ENCODE data around the gene PPP1R9B. TPM values are rescaled to one million over a fixed set of nuclear protein-coding genes. Genes with fewer than 3 reads are reported as not detected.

Gene PPP1R9B
- total RNA-seq, 1 experiment from 2014 or later = 23.0 TPM

GRCh38 chr17:50107790-50108414, 42.6 kb downstream of the PPP1R9B start:
- Histone ChIP-seq H3K9ac (ENCODE audit: extremely low read depth, insufficient read length, low read length) (no peak overlapping the region), H3K9me3 (ENCODE audit: control insufficient read depth, low read depth, low read length) (no peaks in the 10 kb centered on the region), H3K14ac (ENCODE audit: insufficient read depth, low read length) (no peak overlapping the region), H3K23me2 (ENCODE audit: insufficient read length, low read depth, low read length, poor library complexity, severe bottlenecking) (no peaks in the 10 kb centered on the region), H2BK120ac (ENCODE audit: low read depth, low read length, poor library complexity, severe bottlenecking) (no peak overlapping the region), H3K79me1 (ENCODE audit: insufficient read depth, low read depth, low read length, poor library complexity, severe bottlenecking) (no peaks in the 10 kb centered on the region), H2BK20ac (ENCODE audit: low read depth, low read length, poor library complexity, severe bottlenecking) (no peak overlapping the region), H2BK12ac (ENCODE audit: insufficient read length, low read depth, low read length) (no peak overlapping the region), H3K4me2 (ENCODE audit: insufficient read depth, insufficient read length, low read length) (no peak overlapping the region), H3K4ac (ENCODE audit: low read depth, low read length) (no peak overlapping the region), H2BK15ac (ENCODE audit: low read depth, low read length) (no peak overlapping the region), H2AK5ac (ENCODE audit: insufficient read length, low read length) (no peak overlapping the region), H3K4me1 (ENCODE audit: insufficient read depth, low read length) (no peaks in the 10 kb centered on the region), H3K23ac (ENCODE audit: insufficient read length, low read depth, low read length) (no peak overlapping the region), H3T11ph (ENCODE audit: low read length) (no peak overlapping the region), H3K27me3 (ENCODE audit: insufficient read depth, low read length) (no peaks in the 10 kb centered on the region), H4K20me1 (ENCODE audit: control insufficient read depth, insufficient read depth, insufficient read length) (no peaks in the 10 kb centered on the region), H4K5ac (ENCODE audit: insufficient read length, low read depth, low read length) (no peak overlapping the region), H3K79me2 (ENCODE audit: insufficient read depth, low read length) (no peaks in the 10 kb centered on the region), H3K27ac (ENCODE audit: insufficient read length, low read depth, low read length) (no peak overlapping the region), H3K56ac (ENCODE audit: insufficient read length, low read depth, low read length) (no peak overlapping the region), H3K18ac (ENCODE audit: insufficient read length, low read depth, low read length) (no peak overlapping the region), H2BK5ac (ENCODE audit: insufficient read length, low read length) (no peak overlapping the region), H2AFZ (ENCODE audit: low read length) (no peak overlapping the region), H4K8ac (replicated peaks; ENCODE audit: insufficient read length, low read depth, low read length) (no peak overlapping the region), H4K91ac (ENCODE audit: insufficient read length, low read depth, low read length) (no peak overlapping the region)
- Mint-ChIP-seq H3K4me3 (no peak overlapping the region), H3K36me3 (ENCODE audit: insufficient read depth in 1 of 3, low read depth in 3 of 3) (peaks cover 0 to 9% (median 7%) of the 10 kb centered on the region in 3 experiments; a peak in 3 of 7 replicates), H3K27ac (no peak overlapping the region), H3K27me3 (ENCODE audit: low read depth) (no peaks in the 10 kb centered on the region; the same call in 1 of the 2 replicates), H3K9me3 (no peaks in the 10 kb centered on the region), H3K4me1 (peaks cover 4 to 12% of the 10 kb centered on the region in 2 experiments)
- TF ChIP-seq, protein P1, sequence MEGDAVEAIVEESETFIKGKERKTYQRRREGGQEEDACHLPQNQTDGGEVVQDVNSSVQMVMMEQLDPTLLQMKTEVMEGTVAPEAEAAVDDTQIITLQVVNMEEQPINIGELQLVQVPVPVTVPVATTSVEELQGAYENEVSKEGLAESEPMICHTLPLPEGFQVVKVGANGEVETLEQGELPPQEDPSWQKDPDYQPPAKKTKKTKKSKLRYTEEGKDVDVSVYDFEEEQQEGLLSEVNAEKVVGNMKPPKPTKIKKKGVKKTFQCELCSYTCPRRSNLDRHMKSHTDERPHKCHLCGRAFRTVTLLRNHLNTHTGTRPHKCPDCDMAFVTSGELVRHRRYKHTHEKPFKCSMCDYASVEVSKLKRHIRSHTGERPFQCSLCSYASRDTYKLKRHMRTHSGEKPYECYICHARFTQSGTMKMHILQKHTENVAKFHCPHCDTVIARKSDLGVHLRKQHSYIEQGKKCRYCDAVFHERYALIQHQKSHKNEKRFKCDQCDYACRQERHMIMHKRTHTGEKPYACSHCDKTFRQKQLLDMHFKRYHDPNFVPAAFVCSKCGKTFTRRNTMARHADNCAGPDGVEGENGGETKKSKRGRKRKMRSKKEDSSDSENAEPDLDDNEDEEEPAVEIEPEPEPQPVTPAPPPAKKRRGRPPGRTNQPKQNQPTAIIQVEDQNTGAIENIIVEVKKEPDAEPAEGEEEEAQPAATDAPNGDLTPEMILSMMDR (conservative IDR thresholded peaks at IDR 0.05) = no peak
- DNase-seq = no peak
- no CpG with 5 or more reads among the region's 10 CpGs for WGBS (ENCODE audit: extremely low coverage, insufficient read length, low lambda C conversion rate)
